Hepatocyte (in vitro differentiated cells): ENCODE results near the gene PRDM15.

Source experiments
- CTCF ChIP-seq: fragments of 200-600 bp; sonication (generic); IDR thresholded peaks from 2 replicates; pipeline ENCODE4 v1.5.1; 2016; ENCODE audit warnings: antibody characterized with exemption, mild to moderate bottlenecking; ENCODE audit not compliant: poor library complexity
- EZH2 ChIP-seq: fragments of 200-600 bp; sonication (generic); IDR thresholded peaks from 2 replicates; pipeline ENCODE4 v1.6.1; 2016; ENCODE audit warnings: antibody characterized with exemption, mild to moderate bottlenecking, borderline replicate concordance

GRCh38 chr21:41808094-41808493 lies 71.0 kb downstream of the PRDM15 start:
- no peak for TF ChIP-seq CTCF
- TF ChIP-seq EZH2: no peak
